ENCODE results near the gene WWTR1. TPM values are rescaled to one million over a fixed set of nuclear protein-coding genes. Genes with fewer than 3 reads are reported as not detected.
A peak's percentile ranks its signal among the peaks of the same experiment; 100 is the strongest.

Gene WWTR1
- total and polyA plus RNA-seq, 4 donors = 4.5 to 11.8 (median 9.0) TPM

GRCh38 chr3:149480326-149481017 lies 177.4 kb downstream of the WWTR1 start:
- peak overlapping the region; percentile 68 to 69 for H3K27ac ChIP-seq (ENCODE audit: low read depth in 1 of 2, low read length in 2 of 2)
- no peaks in the 10 kb centered on the region for H3K9me3 ChIP-seq (ENCODE audit: control insufficient read depth in 4 of 4, low read length in 3 of 4)
- peaks cover 5 to 25% (median 17%) of the 10 kb centered on the region in 4 donors for H3K36me3 ChIP-seq (ENCODE audit: control insufficient read depth in 4 of 4, insufficient read depth in 3 of 4, low read depth in 1 of 4, low read length in 3 of 4)
- H3K27me3 ChIP-seq (ENCODE audit: control insufficient read depth in 4 of 4, insufficient read depth in 4 of 4, low read length in 3 of 4) = no peaks in the 10 kb centered on the region
- H3K4me3 ChIP-seq (ENCODE audit: low read depth in 1 of 3, low read length in 3 of 3) = no peak overlapping the region
- WGBS = 73% methylated on average over 15 of the region's 15 CpGs
- no peak overlapping the region for H3K9ac ChIP-seq (ENCODE audit: low read depth in 1 of 2, low read length in 2 of 2)
- peak; percentile 73 for DNase-seq (ENCODE audit: low spot score)
- H3K4me1 ChIP-seq (ENCODE audit: control insufficient read depth in 4 of 4, insufficient read depth in 4 of 4, low read length in 3 of 4) = peaks cover 3 to 25% (median 12%) of the 10 kb centered on the region in 4 donors
- peak; percentile 95 to 97 for TF ChIP-seq RAD21 (IDR thresholded peaks at IDR 0.05)
- TF ChIP-seq ZBTB33 (IDR thresholded peaks at IDR 0.05) = no peak
- peak in 1 of 2 donors; percentile 47 for TF ChIP-seq RXRA (IDR thresholded peaks at IDR 0.05)
- peak; percentile 47 for TF ChIP-seq NR2F2 (IDR thresholded peaks at IDR 0.05)
- TF ChIP-seq FOXA1 (IDR thresholded peaks at IDR 0.05) = no peak
- TF ChIP-seq HNF4A (conservative IDR thresholded peaks at IDR 0.05) = peak in 1 of 2 donors; percentile 37
- peak; percentile 85 for TF ChIP-seq CTCF (IDR thresholded peaks at IDR 0.05; ENCODE audit: low read depth, low read length, missing input control)

- Histone ChIP-seq H3K9ac (ENCODE audit: low read depth in 1 of 2, low read length in 2 of 2) (peak overlapping the region in 1 of 2 donors; percentile 10), H3K27me3 (ENCODE audit: control insufficient read depth in 4 of 4, insufficient read depth in 4 of 4, low read length in 3 of 4) (no peaks in the 10 kb centered on the region), H3K4me3 (ENCODE audit: low read depth in 1 of 3, low read length in 3 of 3) (no peak overlapping the region), H3K27ac (ENCODE audit: low read depth in 1 of 2, low read length in 2 of 2) (peak overlapping the region; percentile 68 to 69), H3K36me3 (ENCODE audit: control insufficient read depth in 4 of 4, insufficient read depth in 3 of 4, low read depth in 1 of 4, low read length in 3 of 4) (peaks cover 5 to 22% (median 17%) of the 10 kb centered on the region in 4 donors), H3K4me1 (ENCODE audit: control insufficient read depth in 4 of 4, insufficient read depth in 4 of 4, low read length in 3 of 4) (peaks cover 3 to 23% (median 12%) of the 10 kb centered on the region in 4 donors), H3K9me3 (ENCODE audit: control insufficient read depth in 4 of 4, low read length in 3 of 4) (no peaks in the 10 kb centered on the region)
- TF ChIP-seq RXRA (IDR thresholded peaks at IDR 0.05) (no peak), JUND (IDR thresholded peaks at IDR 0.05) (no peak), ZBTB33 (IDR thresholded peaks at IDR 0.05) (no peak), TAF1 (conservative IDR thresholded peaks at IDR 0.05) (no peak), REST (IDR thresholded peaks at IDR 0.05) (no peak)
- WGBS = 62% methylated on average over 14 of the region's 14 CpGs
- DNase-seq (ENCODE audit: low spot score) = no peak
Observed at GRCh38 chr3:149479621-149480325, 178.1 kb downstream of the WWTR1 start.

All from liver (tissue), 9 donors.